Gastrocnemius medialis (tissue), 4 donors: ENCODE data around the gene PRDM16.

Experiments
- CTCF ChIP-seq, 5 experiments: fragments of 450-650 bp in 3 of 5; fragments of 200-600 bp in 2 of 5; sonication (generic) in 2 of 5; IDR thresholded peaks in 4 of 5; conservative IDR thresholded peaks in 1 of 5; 1 replicate in 4 of 5; 2 replicates in 1 of 5; pipeline ENCODE4 v1.5.1; 2016 to 2019; ENCODE audit warnings: antibody characterized with exemption in 5 of 5, mild to moderate bottlenecking in 3 of 5, moderate library complexity in 3 of 5
- POLR2A ChIP-seq, 2 donors: fragments of 450-650 bp; IDR thresholded peaks; one replicate each; pipeline ENCODE4 v1.6.1; 2017; ENCODE audit warnings: antibody characterized with exemption in 2 of 2, mild to moderate bottlenecking in 2 of 2, moderate library complexity in 2 of 2

- no peak for TF ChIP-seq CTCF (IDR thresholded peaks at IDR 0.05 in 4 of 5, conservative IDR thresholded peaks at IDR 0.05 in 1 of 5)
- no peak for TF ChIP-seq POLR2A (IDR thresholded peaks at IDR 0.05)
Observed at GRCh38 chr1:3465091-3465934, 396.3 kb downstream of the PRDM16 start.
